ENCODE results near the gene PTOV1.

The PTOV1 gene

GRCh38 chr19:49807904-49808675, 42.9 kb upstream of the PTOV1 start:
- Histone ChIP-seq H2BK12ac (ENCODE audit: low read length) (no peak overlapping the region), H3K14ac (ENCODE audit: low read length) (no peak overlapping the region), H4K8ac (ENCODE audit: low read depth, low read length) (no peak overlapping the region), H4K12ac (ENCODE audit: low read depth, low read length) (no peak overlapping the region), H3K9me3 (ENCODE audit: insufficient read depth, low read depth, low read length) (no peaks in the 10 kb centered on the region), H3K4me2 (ENCODE audit: low read length) (peak overlapping the region; percentile 15), H3K4ac (ENCODE audit: low read depth, low read length) (no peak overlapping the region), H3K27ac (ENCODE audit: low read depth, low read length) (no peak overlapping the region), H3K23ac (ENCODE audit: low read length) (no peak overlapping the region), H4K91ac (ENCODE audit: low read depth, low read length) (no peak overlapping the region), H3K27me3 (ENCODE audit: insufficient read depth, low read length) (no peaks in the 10 kb centered on the region), H3K18ac (ENCODE audit: low read length) (no peak overlapping the region), H3K79me1 (ENCODE audit: low read length) (peaks cover 8% of the 10 kb centered on the region), H2BK120ac (ENCODE audit: insufficient read depth, low read length, poor library complexity) (no peak overlapping the region), H3K4me1 (ENCODE audit: control insufficient read depth in 1 of 2, insufficient read depth in 2 of 2, low read length in 2 of 2) (peaks cover 9 to 16% of the 10 kb centered on the region in 2 experiments), H3K4me3 (ENCODE audit: low read depth, low read length) (no peak overlapping the region), H3K36me3 (ENCODE audit: control insufficient read depth in 1 of 2, insufficient read depth in 2 of 2, low read length in 2 of 2) (peaks cover 34 to 41% of the 10 kb centered on the region in 2 experiments), H2BK5ac (ENCODE audit: low read depth, low read length, poor library complexity) (no peak overlapping the region), H2AK5ac (ENCODE audit: low read length) (no peak overlapping the region), H3K79me2 (ENCODE audit: control insufficient read depth, insufficient read depth, low read length, poor library complexity) (peaks cover 3% of the 10 kb centered on the region), H3K9ac (ENCODE audit: low read length) (no peak overlapping the region), H2AFZ (ENCODE audit: insufficient read depth, low read length, poor library complexity) (no peak overlapping the region)
- no peak for DNase-seq
- WGBS (ENCODE audit: extremely low coverage, insufficient coverage, insufficient read length) = no CpG with 5 or more reads among the region's 20 CpGs

GRCh38 chr19:49808711-49809159, 42.2 kb upstream of the PTOV1 start:
- H2AK5ac ChIP-seq (ENCODE audit: low read length) = no peak overlapping the region
- no peak overlapping the region for H3K4ac ChIP-seq (ENCODE audit: low read depth, low read length)
- H4K91ac ChIP-seq (ENCODE audit: low read depth, low read length) = peak overlapping the region; percentile 15
- peak overlapping the region; percentile 45 for H3K14ac ChIP-seq (ENCODE audit: low read length)
- peak overlapping the region; percentile 10 for H4K8ac ChIP-seq (ENCODE audit: low read depth, low read length)
- H3K4me3 ChIP-seq (ENCODE audit: low read depth, low read length) = peak overlapping the region; percentile 49
- peaks cover 12% of the 10 kb centered on the region for H3K79me1 ChIP-seq (ENCODE audit: low read length)
- H3K27me3 ChIP-seq (ENCODE audit: insufficient read depth, low read length) = no peaks in the 10 kb centered on the region
- H3K23ac ChIP-seq (ENCODE audit: low read length) = no peak overlapping the region
- no peak overlapping the region for H3K27ac ChIP-seq (ENCODE audit: low read depth, low read length)
- no peak overlapping the region for H3K9ac ChIP-seq (ENCODE audit: low read length)
- H4K12ac ChIP-seq (ENCODE audit: low read depth, low read length) = peak overlapping the region; percentile 49
- no CpG with 5 or more reads among the region's 31 CpGs for WGBS (ENCODE audit: extremely low coverage, insufficient coverage, insufficient read length)
- peaks cover 3% of the 10 kb centered on the region for H3K79me2 ChIP-seq (ENCODE audit: control insufficient read depth, insufficient read depth, low read length, poor library complexity)
- H3K18ac ChIP-seq (ENCODE audit: low read length) = peak overlapping the region; percentile 42
- H3K4me2 ChIP-seq (ENCODE audit: low read length) = peak overlapping the region; percentile 70
- no peak overlapping the region for H2BK120ac ChIP-seq (ENCODE audit: insufficient read depth, low read length, poor library complexity)
- H3K4me1 ChIP-seq (ENCODE audit: control insufficient read depth in 1 of 2, insufficient read depth in 2 of 2, low read length in 2 of 2) = peaks cover 9 to 16% of the 10 kb centered on the region in 2 experiments
- no peak overlapping the region for H2BK5ac ChIP-seq (ENCODE audit: low read depth, low read length, poor library complexity)
- peaks cover 27 to 34% of the 10 kb centered on the region in 2 experiments for H3K36me3 ChIP-seq (ENCODE audit: control insufficient read depth in 1 of 2, insufficient read depth in 2 of 2, low read length in 2 of 2)
- peak overlapping the region; percentile 50 for H2AFZ ChIP-seq (ENCODE audit: insufficient read depth, low read length, poor library complexity)
- peak; percentile 68 to 74 for DNase-seq
- no peak overlapping the region for H2BK12ac ChIP-seq (ENCODE audit: low read length)
- H3K9me3 ChIP-seq (ENCODE audit: insufficient read depth, low read depth, low read length) = no peaks in the 10 kb centered on the region

GRCh38 chr19:49809160-49809940, 41.6 kb upstream of the PTOV1 start:
- Histone ChIP-seq H3K4me3 (ENCODE audit: low read depth, low read length) (peak overlapping the region; percentile 49), H3K9me3 (ENCODE audit: insufficient read depth, low read depth, low read length) (no peaks in the 10 kb centered on the region), H3K4me1 (ENCODE audit: control insufficient read depth in 1 of 2, insufficient read depth in 2 of 2, low read length in 2 of 2) (peaks cover 9 to 16% of the 10 kb centered on the region in 2 experiments), H3K18ac (ENCODE audit: low read length) (peak overlapping the region; percentile 42), H3K14ac (ENCODE audit: low read length) (peak overlapping the region; percentile 45), H3K79me2 (ENCODE audit: control insufficient read depth, insufficient read depth, low read length, poor library complexity) (peaks cover 3% of the 10 kb centered on the region), H2AFZ (ENCODE audit: insufficient read depth, low read length, poor library complexity) (peak overlapping the region; percentile 50), H2BK12ac (ENCODE audit: low read length) (no peak overlapping the region), H3K27ac (ENCODE audit: low read depth, low read length) (no peak overlapping the region), H3K23ac (ENCODE audit: low read length) (no peak overlapping the region), H3K36me3 (ENCODE audit: control insufficient read depth in 1 of 2, insufficient read depth in 2 of 2, low read length in 2 of 2) (peaks cover 26 to 30% of the 10 kb centered on the region in 2 experiments), H2AK5ac (ENCODE audit: low read length) (peak overlapping the region; percentile 18), H3K79me1 (ENCODE audit: low read length) (peaks cover 12% of the 10 kb centered on the region), H4K91ac (ENCODE audit: low read depth, low read length) (peak overlapping the region; percentile 15), H3K4ac (ENCODE audit: low read depth, low read length) (no peak overlapping the region), H3K4me2 (ENCODE audit: low read length) (peak overlapping the region; percentile 70), H2BK5ac (ENCODE audit: low read depth, low read length, poor library complexity) (no peak overlapping the region), H3K27me3 (ENCODE audit: insufficient read depth, low read length) (no peaks in the 10 kb centered on the region), H4K12ac (ENCODE audit: low read depth, low read length) (peak overlapping the region; percentile 49), H3K9ac (ENCODE audit: low read length) (no peak overlapping the region), H2BK120ac (ENCODE audit: insufficient read depth, low read length, poor library complexity) (no peak overlapping the region), H4K8ac (ENCODE audit: low read depth, low read length) (peak overlapping the region; percentile 10)
- peak in 1 of 2 donors; percentile 27 for DNase-seq
- no CpG with 5 or more reads among the region's 50 CpGs for WGBS (ENCODE audit: extremely low coverage, insufficient coverage, insufficient read length)

- H2BK12ac ChIP-seq (ENCODE audit: low read length) = no peak overlapping the region
- peaks cover 12% of the 10 kb centered on the region for H3K79me1 ChIP-seq (ENCODE audit: low read length)
- no peak overlapping the region for H2BK120ac ChIP-seq (ENCODE audit: insufficient read depth, low read length, poor library complexity)
- H2AFZ ChIP-seq (ENCODE audit: insufficient read depth, low read length, poor library complexity) = no peak overlapping the region
- H2BK5ac ChIP-seq (ENCODE audit: low read depth, low read length, poor library complexity) = no peak overlapping the region
- H3K27ac ChIP-seq (ENCODE audit: low read depth, low read length) = no peak overlapping the region
- H3K23ac ChIP-seq (ENCODE audit: low read length) = no peak overlapping the region
- no peak overlapping the region for H4K91ac ChIP-seq (ENCODE audit: low read depth, low read length)
- no CpG with 5 or more reads among the region's 5 CpGs for WGBS (ENCODE audit: extremely low coverage, insufficient coverage, insufficient read length)
- H3K4me3 ChIP-seq (ENCODE audit: low read depth, low read length) = no peak overlapping the region
- peaks cover 9 to 16% of the 10 kb centered on the region in 2 experiments for H3K4me1 ChIP-seq (ENCODE audit: control insufficient read depth in 1 of 2, insufficient read depth in 2 of 2, low read length in 2 of 2)
- no peak overlapping the region for H3K4ac ChIP-seq (ENCODE audit: low read depth, low read length)
- H3K9ac ChIP-seq (ENCODE audit: low read length) = no peak overlapping the region
- H3K79me2 ChIP-seq (ENCODE audit: control insufficient read depth, insufficient read depth, low read length, poor library complexity) = peaks cover 3% of the 10 kb centered on the region
- H3K4me2 ChIP-seq (ENCODE audit: low read length) = no peak overlapping the region
- H4K8ac ChIP-seq (ENCODE audit: low read depth, low read length) = no peak overlapping the region
- no peaks in the 10 kb centered on the region for H3K27me3 ChIP-seq (ENCODE audit: insufficient read depth, low read length)
- H3K9me3 ChIP-seq (ENCODE audit: insufficient read depth, low read depth, low read length) = no peaks in the 10 kb centered on the region
- no peak for DNase-seq
- no peak overlapping the region for H3K14ac ChIP-seq (ENCODE audit: low read length)
- peaks cover 20 to 24% of the 10 kb centered on the region in 2 experiments for H3K36me3 ChIP-seq (ENCODE audit: control insufficient read depth in 1 of 2, insufficient read depth in 2 of 2, low read length in 2 of 2)
- no peak overlapping the region for H3K18ac ChIP-seq (ENCODE audit: low read length)
- H4K12ac ChIP-seq (ENCODE audit: low read depth, low read length) = no peak overlapping the region
- no peak overlapping the region for H2AK5ac ChIP-seq (ENCODE audit: low read length)
Observed at GRCh38 chr19:49809941-49810389, 41.0 kb upstream of the PTOV1 start.
